ENCODE results near the gene DYRK1A.

- TF ChIP-seq CTCF (IDR thresholded peaks at IDR 0.05; ENCODE audit: poor library complexity, severe bottlenecking) (no peak), EP300 (conservative IDR thresholded peaks at IDR 0.05; ENCODE audit: poor library complexity, severe bottlenecking) (no peak)
Measured at GRCh38 chr21:37370152-37371040, 3.8 kb downstream of the DYRK1A start.
